GM19455 (cell line): ENCODE measurements around the gene PLCD1.
"Not testable (repeated sequence)": the region's sequence is repeated elsewhere in the genome, so short reads cannot be mapped to it uniquely, and the experiment has no call there.

Experiments
- ATAC-seq: cut with Tn5 transposase; IDR thresholded peaks from one replicate; pipeline ENCODE4 v1.9.1; 2021; ENCODE audit not compliant: unreplicated experiment

The PLCD1 gene

GRCh38 chr3:38038447-38038911 is 9.0 kb upstream of the PLCD1 start:
- ATAC-seq = no peak

GRCh38 chr3:38036906-38037305 is 7.5 kb upstream of the PLCD1 start:
- no peak for ATAC-seq

GRCh38 chr3:38036286-38036685 is 6.8 kb upstream of the PLCD1 start:
- no peak for ATAC-seq

DNA sequence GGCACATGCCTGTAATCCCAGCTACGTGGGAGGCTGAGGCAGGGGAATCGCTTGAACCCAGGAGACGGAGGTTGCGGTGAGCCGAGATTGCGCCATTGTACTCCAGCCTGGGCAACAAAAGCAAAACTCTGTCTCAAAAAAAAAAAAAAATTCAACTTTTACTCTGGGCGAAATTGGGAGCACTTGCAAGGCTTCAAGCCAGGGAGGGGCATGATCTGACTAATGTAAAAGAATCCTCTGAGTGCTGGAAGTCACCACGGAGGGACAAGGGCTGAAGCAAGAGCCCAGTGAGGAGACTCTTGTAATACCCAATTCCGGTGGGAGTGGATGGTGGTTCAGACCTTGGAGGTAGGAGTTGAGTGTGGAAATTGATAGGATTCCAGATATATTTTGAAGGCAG is 4.9 kb upstream of the PLCD1 start:
- ATAC-seq = not testable (repeated sequence)

DNA sequence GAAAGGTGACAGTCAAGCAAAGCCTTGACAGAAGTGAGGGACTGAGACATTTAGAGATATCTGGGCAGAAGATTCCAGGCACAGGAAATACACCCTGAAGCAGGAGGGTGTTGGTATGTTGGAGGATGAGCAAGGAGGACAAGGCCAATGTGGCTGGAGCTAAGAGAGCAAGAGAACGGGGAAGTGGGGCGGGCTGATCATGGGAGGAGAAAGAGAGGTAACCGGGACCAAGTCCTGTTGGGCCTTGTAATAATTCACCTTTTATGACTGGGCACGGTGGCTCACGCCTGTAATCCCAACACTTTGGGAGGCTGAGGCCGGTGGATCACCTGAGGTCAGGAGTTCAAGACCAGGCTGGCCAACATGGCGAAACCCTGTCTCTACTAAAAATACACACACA is 4.1 kb upstream of the PLCD1 start:
- not testable (repeated sequence) for ATAC-seq

- no peak for ATAC-seq
These were observed 3.0 kb upstream of the PLCD1 start for GRCh38 chr3:38032328-38032865.

DNA sequence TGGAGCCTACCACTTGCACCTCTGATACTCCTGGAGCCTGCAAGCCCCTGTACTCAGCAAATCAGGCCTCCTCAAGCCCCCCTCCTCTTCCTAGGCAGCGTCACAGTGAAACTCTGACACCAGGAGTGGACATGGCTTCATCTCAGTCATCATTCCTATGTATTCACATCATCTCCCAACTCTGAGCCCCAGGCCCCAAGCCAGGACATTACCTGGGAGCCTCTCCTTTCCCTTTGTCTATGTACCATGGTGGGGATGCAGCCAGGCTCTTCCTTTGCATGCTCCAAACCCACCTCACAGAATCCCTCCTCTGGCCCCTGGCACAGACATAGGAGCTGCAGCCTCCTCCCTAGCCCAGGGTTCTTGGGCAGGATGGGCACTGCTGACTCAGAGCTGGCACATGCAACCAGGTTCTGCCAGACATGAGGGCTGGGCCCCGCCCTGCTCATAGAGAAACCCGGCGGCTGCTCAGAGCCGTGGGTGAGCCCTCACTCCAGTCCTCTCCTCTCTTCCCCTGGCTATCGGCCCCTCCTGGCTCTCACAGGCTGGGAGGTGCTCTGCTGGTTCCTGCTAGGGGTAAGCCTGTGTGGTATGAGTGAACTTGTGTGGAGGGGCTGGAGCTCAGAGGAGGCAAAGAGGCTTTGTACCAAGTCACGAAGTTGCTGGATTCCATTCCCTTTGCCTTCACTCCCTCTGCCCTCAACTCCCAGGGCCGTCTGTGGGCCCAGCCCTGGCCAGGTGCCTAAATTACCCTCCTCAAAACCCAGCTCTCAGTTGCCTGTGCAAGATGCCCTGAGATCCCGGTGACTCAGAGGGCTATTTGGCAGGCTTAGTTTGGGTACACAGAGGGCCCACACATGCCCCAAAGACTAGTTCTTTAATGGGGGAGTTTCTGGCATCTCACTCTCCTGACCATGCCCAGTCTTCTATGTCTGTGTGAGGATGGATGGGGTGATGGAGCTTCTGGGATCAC is 1.9 kb upstream of the PLCD1 start:
- ATAC-seq = no peak

GRCh38 chr3:38030126-38031021 is 932 bp upstream of the PLCD1 start:
- ATAC-seq = no peak

DNA sequence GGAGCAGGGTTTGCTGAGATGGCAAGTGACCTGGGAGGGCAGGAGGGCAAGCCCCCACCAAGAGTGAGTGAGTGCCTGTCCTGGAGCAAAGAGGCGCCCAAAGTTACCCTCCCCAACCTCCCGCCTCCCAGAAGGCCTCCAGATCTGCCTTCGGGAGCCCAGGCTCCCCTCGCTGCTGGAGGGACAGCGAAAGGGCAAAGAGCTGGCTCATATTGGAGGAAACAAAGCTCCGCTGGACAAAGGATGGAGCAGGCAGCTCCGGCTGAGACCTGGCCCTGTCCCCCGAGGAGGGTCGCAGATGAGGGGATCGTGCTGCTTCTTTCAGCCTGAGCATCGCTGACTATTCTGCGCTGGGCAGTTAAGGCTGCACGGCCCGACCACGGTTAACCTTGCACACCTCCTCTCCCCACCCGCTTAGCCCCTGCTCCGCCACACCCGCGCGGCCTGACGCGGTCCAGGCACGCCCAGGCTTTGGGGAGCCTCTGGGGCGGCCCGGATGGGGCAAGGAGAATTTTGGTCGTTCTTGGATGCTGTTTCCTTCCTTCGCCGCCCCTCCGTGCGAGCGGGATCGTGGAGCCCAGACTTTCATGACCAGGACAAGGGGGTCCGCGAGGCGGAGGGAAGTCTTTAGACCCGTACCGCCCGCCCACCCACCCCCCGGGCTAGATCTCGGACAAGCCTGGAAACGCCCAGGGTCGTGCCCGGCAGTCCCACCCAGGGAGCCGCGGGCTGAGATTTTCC is 651 bp downstream of the PLCD1 start:
- no peak for ATAC-seq

DNA sequence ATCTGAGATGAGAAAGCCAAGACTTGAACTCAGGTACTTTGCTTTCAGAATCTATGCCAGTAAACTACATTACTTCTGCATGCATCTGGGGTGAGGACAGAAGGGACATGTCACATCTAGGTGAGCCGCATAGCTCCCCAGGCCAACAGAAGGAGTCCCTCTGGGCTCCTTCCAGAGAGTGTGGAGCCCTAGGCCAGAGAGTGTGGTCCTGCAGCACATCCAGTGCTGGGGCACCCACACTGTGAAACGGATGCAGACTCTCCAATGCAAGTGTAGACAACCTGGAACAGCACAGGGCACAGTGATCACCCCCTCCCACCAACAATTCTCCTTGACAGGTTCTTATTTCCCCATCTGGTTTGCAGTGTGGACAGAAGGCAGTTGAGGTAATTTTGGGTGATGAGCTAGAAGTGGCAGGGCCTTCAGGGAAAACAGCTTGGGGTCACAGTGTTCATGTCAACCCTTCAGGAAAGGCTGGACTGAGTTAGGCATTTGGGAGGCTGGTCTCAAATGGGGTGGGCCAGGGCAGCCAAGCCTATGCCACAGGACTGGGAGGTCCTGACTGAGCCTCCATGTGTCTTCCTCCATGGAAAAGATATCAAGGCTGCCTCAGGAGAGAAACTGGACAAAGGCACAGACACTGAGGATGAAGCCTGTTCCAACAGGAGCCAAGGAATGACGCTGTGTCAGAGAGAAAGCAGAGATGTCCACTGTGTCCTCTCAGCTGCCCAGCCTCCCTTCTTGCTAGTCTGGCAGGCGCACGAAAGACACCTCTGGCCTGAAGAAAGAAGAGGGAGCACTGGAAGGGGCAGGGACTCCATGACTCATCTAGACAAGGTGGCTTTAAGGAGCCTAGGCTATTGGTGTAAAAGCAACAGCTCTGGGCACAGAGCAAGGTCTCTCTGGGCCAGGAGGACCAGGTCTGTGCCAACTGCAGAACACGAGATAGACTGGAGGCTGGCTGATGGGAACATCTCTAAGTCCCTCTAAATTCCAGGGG is 1.7 kb downstream of the PLCD1 start:
- ATAC-seq = no peak

DNA sequence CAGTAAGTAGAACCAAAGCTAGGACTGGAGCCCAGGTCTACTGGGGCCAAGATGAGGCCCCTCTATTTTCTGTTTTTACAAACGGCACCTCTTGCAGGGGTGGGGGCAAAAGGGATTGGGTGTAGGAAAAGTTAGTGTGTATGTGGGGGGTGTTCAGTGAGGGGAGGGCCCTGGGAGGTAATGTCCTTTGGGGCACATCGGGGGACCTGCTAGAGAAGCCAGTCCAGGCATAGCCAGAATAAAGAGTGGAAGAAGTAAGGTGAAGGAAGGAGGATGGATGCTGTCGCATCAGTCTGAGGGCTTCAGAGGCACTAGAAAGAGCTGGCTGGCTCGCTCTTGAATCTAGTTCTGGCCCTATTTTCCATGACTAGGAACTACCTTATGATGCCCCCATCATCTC is 2.6 kb downstream of the PLCD1 start:
- ATAC-seq = no peak

- ATAC-seq = no peak
These were observed 6.3 kb downstream of the PLCD1 start for GRCh38 chr3:38022896-38023709.

- ATAC-seq = no peak
These were observed 7.1 kb downstream of the PLCD1 start for GRCh38 chr3:38022301-38022700.

DNA sequence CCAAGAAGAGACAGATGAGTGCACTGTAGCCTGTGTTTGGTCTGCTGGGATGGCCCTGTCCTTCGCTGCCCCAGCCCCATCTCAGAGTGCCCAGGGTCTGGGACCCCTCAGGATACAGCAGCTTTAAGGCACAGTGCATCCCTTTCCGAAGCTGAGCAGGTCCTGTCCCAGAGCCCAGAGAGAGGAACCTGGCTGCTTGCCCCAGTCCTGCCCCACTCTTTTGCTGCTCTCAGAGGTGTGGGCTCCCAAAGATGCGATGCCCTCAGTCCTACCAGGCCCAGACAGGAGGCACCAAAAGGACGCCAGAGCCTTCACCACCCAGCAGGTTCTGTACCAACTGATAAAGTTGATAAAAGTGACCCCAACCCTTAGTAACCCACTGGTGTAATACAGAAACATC is 8.2 kb downstream of the PLCD1 start:
- ATAC-seq = no peak

GRCh38 chr3:38020342-38020726 is 9.1 kb downstream of the PLCD1 start:
- ATAC-seq = no peak

DNA sequence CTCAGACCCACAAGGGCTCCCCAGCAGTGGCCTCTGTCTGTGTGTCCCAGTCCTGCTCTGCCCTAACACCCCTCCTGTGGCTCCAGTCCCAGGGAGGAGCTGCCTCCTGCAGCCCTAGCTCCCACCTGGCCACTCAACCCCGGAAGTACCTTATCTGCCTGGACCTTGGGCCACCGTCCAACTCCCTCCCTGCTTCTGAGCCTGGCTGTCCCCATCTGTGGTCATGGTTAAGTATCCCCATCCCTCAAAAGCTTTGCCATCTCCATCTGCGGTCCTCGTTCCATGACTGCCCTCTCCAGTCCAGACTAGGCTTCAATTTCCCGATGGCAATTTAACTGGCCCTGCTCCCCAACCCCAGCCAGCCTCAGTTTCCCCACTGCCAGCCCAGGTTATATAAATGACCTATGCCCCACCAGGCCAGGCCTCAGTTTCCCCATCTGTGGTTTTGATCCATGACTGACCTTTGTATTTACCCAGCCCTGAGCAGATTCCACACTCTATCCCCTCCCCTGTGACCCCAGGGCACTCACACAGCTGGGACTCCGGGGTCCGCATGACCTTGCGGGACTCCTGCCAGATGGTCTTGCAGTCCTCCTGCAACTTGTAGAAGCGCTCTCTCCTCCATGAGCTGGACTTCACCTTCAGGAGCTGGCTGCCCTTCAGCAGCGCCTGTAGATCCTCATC is 9.6 kb downstream of the PLCD1 start:
- ATAC-seq = no peak

DNA sequence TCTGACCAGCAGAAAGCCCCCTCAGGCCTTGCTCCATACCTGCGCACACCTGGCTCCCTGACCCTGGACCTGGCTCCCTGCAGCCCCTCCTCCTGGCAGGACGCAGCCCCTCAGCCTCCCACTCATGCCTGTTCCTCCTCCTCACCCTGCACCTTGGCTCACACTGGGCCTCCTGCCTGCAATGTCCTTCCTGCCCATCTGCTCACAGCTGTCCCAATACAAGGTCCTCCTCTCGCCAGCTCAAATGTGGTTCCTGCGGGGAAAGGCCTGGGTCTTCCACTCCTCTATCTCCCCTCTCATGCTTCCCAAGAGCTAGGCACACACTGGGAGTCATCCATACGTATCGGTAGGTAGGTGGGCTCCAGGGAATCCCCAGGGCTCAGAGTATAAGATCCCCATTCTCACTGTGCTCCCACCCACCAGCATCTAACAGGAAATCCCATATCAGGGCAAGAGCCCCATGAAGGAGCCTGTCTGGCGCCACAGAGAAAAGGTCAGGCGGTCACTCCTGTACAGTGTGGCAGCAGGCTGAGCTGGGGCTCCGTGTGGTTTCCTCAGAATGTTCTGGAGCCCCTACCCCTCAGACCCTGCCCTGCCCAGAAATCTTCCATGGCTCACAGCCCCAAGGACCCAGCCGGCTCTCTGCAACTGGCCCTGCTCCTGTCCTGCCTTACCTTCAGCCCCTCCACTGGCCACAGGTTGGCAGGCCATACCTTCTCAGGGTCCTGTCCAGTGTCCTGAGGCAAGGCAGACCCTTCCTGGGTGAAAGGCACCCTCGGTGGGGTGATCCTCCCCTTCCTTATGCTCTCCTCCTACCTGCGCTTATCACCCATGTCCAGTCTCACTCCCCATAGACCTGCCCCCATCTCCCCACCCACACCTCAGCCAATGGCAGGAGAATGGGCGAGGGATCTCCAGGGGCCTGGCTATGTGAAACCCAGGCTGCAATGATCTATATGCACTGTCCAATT is 10.9 kb downstream of the PLCD1 start:
- no peak for ATAC-seq
